ENCODE measurements around the gene HAAO. TPM values are rescaled to one million over a fixed set of nuclear protein-coding genes. Genes with fewer than 3 reads are reported as not detected.

Gene HAAO
- total RNA-seq, 2 donors from 2014 or later: 25.3 to 33.7 TPM

DNA sequence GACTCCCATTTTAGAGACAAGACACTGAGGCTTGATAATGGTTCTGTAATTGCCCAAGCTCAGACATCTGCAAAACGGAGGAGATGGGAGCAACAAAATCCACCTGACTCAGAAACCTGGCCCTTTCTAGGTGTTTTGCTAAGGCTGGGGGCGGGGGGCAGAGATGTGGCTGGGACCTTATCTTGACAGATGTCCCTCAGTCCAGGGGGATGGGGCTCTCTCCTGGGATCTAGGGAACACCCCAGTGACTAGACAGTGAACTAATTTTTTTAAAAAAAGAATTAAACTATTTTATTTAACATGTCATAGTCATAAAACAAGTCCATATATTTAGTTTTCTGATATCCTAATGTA is 32.0 kb upstream of the HAAO start:
- no peaks in the 10 kb centered on the region for H3K27me3 ChIP-seq (replicated peaks; ENCODE audit: insufficient read depth)
- H3K9me3 ChIP-seq: no peaks in the 10 kb centered on the region
- H3K27ac ChIP-seq: no peak overlapping the region
- TF ChIP-seq, protein P1, sequence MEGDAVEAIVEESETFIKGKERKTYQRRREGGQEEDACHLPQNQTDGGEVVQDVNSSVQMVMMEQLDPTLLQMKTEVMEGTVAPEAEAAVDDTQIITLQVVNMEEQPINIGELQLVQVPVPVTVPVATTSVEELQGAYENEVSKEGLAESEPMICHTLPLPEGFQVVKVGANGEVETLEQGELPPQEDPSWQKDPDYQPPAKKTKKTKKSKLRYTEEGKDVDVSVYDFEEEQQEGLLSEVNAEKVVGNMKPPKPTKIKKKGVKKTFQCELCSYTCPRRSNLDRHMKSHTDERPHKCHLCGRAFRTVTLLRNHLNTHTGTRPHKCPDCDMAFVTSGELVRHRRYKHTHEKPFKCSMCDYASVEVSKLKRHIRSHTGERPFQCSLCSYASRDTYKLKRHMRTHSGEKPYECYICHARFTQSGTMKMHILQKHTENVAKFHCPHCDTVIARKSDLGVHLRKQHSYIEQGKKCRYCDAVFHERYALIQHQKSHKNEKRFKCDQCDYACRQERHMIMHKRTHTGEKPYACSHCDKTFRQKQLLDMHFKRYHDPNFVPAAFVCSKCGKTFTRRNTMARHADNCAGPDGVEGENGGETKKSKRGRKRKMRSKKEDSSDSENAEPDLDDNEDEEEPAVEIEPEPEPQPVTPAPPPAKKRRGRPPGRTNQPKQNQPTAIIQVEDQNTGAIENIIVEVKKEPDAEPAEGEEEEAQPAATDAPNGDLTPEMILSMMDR (IDR thresholded peaks at IDR 0.05): no peak
- ATAC-seq (ENCODE audit: insufficient number of reproducible peaks, low FRiP score, low read depth) (no peak), DNase-seq (ENCODE audit: low spot score) (no peak)
- no peaks in the 10 kb centered on the region for H3K36me3 ChIP-seq
- no peak overlapping the region for H3K4me3 ChIP-seq
- peaks cover 3 to 26% of the 10 kb centered on the region in 2 donors for H3K4me1 ChIP-seq (ENCODE audit: control insufficient read depth in 1 of 2, low read depth in 2 of 2)

- ATAC-seq (ENCODE audit: insufficient number of reproducible peaks, low FRiP score, low read depth): no peak
- no peak for DNase-seq (ENCODE audit: low spot score)
- Histone ChIP-seq H3K27ac (no peak overlapping the region), H3K27me3 (replicated peaks; ENCODE audit: insufficient read depth) (no peaks in the 10 kb centered on the region), H3K36me3 (no peaks in the 10 kb centered on the region), H3K4me1 (ENCODE audit: control insufficient read depth in 1 of 2, low read depth in 2 of 2) (peaks cover 3 to 21% of the 10 kb centered on the region in 2 donors), H3K9me3 (no peaks in the 10 kb centered on the region), H3K4me3 (no peak overlapping the region)
- TF ChIP-seq, protein P1 (IDR thresholded peaks at IDR 0.05): no peak
These were observed 31.5 kb upstream of the HAAO start for GRCh38 chr2:42823744-42824453.

- Histone ChIP-seq H3K9me3 (no peaks in the 10 kb centered on the region), H3K27me3 (replicated peaks; ENCODE audit: insufficient read depth) (no peaks in the 10 kb centered on the region), H3K27ac (no peak overlapping the region), H3K4me1 (ENCODE audit: control insufficient read depth in 1 of 2, low read depth in 2 of 2) (peaks cover 0 to 3% of the 10 kb centered on the region in 2 donors), H3K4me3 (no peak overlapping the region), H3K36me3 (no peaks in the 10 kb centered on the region)
- TF ChIP-seq, protein P1 (IDR thresholded peaks at IDR 0.05): no peak
- DNase-seq (ENCODE audit: low spot score): no peak
- no peak for ATAC-seq (ENCODE audit: insufficient number of reproducible peaks, low FRiP score, low read depth)
These were observed 26.8 kb upstream of the HAAO start for GRCh38 chr2:42819160-42819559.

DNA sequence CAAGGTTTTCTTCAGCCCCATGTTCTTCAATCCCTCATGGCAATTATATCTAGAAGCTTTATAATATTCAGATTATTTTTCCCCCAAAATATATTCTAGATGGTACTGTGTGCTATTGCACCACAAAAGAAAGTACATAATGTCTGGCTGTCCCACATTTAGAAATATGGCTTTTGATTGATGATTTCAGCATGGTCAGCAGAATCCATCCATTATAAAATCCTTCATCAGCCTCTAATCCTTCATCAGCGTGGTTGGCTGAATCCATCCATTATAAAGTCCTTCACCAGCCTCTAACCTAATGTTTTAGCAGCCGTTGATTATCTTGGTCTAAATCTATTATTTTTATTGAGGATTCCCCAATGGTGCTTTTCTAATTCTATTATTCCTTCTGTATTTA is 23.3 kb upstream of the HAAO start:
- H3K9me3 ChIP-seq: no peaks in the 10 kb centered on the region
- ATAC-seq (ENCODE audit: insufficient number of reproducible peaks, low FRiP score, low read depth) (no peak), DNase-seq (ENCODE audit: low spot score) (no peak)
- TF ChIP-seq, protein P1 (IDR thresholded peaks at IDR 0.05): no peak
- no peaks in the 10 kb centered on the region for H3K27me3 ChIP-seq (replicated peaks; ENCODE audit: insufficient read depth)
- H3K4me1 ChIP-seq (ENCODE audit: control insufficient read depth in 1 of 2, low read depth in 2 of 2): peaks cover 0 to 6% of the 10 kb centered on the region in 2 donors
- H3K4me3 ChIP-seq: no peak overlapping the region
- no peaks in the 10 kb centered on the region for H3K36me3 ChIP-seq
- no peak overlapping the region for H3K27ac ChIP-seq

GRCh38 chr2:42813763-42814162 is 21.4 kb upstream of the HAAO start:
- H3K9me3 ChIP-seq: no peaks in the 10 kb centered on the region
- no peak overlapping the region for H3K4me3 ChIP-seq
- peaks cover 6 to 12% of the 10 kb centered on the region in 2 donors for H3K4me1 ChIP-seq (ENCODE audit: control insufficient read depth in 1 of 2, low read depth in 2 of 2)
- no peak overlapping the region for H3K27ac ChIP-seq
- TF ChIP-seq, protein P1 (IDR thresholded peaks at IDR 0.05): no peak
- no peaks in the 10 kb centered on the region for H3K27me3 ChIP-seq (replicated peaks; ENCODE audit: insufficient read depth)
- H3K36me3 ChIP-seq: no peaks in the 10 kb centered on the region
- ATAC-seq (ENCODE audit: insufficient number of reproducible peaks, low FRiP score, low read depth) (no peak), DNase-seq (ENCODE audit: low spot score) (no peak)
